ENCODE measurements around the gene MUS81. TPM values are rescaled to one million over a fixed set of nuclear protein-coding genes. Genes with fewer than 3 reads are reported as not detected.
"Not testable (repeated sequence)": the region's sequence is repeated elsewhere in the genome, so short reads cannot be mapped to it uniquely, and the experiment has no call there.

MUS81 gene
- total RNA-seq, 1 donor from 2014 or later = 36.8 TPM

GRCh38 chr11:65822776-65823528, 37.3 kb upstream of the MUS81 start:
- Histone ChIP-seq H3K4me1 (no peaks in the 10 kb centered on the region), H3K9ac (no peak overlapping the region), H3K4me3 (no peak overlapping the region), H3K36me3 (no peaks in the 10 kb centered on the region), H3F3A (ENCODE audit: low read depth) (no peaks in the 10 kb centered on the region), H3K27ac (no peak overlapping the region), H4K20me1 (ENCODE audit: low read depth) (no peaks in the 10 kb centered on the region), H3K4me2 (no peak overlapping the region), H3K79me2 (ENCODE audit: low read depth) (no peaks in the 10 kb centered on the region), H3K9me3 (ENCODE audit: low read depth) (no peaks in the 10 kb centered on the region), H3K27me3 (no peaks in the 10 kb centered on the region), H2AFZ (replicated peaks) (no peak overlapping the region)
- TF ChIP-seq EZH2 (IDR thresholded peaks at IDR 0.05) (no peak), EZH2phosphoT487 (IDR thresholded peaks at IDR 0.05) (no peak)
- TF ChIP-seq, protein P1, sequence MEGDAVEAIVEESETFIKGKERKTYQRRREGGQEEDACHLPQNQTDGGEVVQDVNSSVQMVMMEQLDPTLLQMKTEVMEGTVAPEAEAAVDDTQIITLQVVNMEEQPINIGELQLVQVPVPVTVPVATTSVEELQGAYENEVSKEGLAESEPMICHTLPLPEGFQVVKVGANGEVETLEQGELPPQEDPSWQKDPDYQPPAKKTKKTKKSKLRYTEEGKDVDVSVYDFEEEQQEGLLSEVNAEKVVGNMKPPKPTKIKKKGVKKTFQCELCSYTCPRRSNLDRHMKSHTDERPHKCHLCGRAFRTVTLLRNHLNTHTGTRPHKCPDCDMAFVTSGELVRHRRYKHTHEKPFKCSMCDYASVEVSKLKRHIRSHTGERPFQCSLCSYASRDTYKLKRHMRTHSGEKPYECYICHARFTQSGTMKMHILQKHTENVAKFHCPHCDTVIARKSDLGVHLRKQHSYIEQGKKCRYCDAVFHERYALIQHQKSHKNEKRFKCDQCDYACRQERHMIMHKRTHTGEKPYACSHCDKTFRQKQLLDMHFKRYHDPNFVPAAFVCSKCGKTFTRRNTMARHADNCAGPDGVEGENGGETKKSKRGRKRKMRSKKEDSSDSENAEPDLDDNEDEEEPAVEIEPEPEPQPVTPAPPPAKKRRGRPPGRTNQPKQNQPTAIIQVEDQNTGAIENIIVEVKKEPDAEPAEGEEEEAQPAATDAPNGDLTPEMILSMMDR (IDR thresholded peaks at IDR 0.05) = no peak
- Mint-ChIP-seq H3K4me1 (peaks cover 3% of the 10 kb centered on the region), H3K36me3 (no peaks in the 10 kb centered on the region), H3K27me3 (ENCODE audit: insufficient read depth, low read depth) (peaks cover 6% of the 10 kb centered on the region), H3K27ac (no peak overlapping the region), H3K9me3 (no peaks in the 10 kb centered on the region), H3K4me3 (no peak overlapping the region)
- no peak for DNase-seq (ENCODE audit: low spot score)

GRCh38 chr11:65826984-65827735, 33.1 kb upstream of the MUS81 start:
- Mint-ChIP-seq H3K27me3 (ENCODE audit: insufficient read depth, low read depth) (peaks cover 11% of the 10 kb centered on the region), H3K27ac (no peak overlapping the region), H3K4me3 (no peak overlapping the region), H3K9me3 (no peaks in the 10 kb centered on the region), H3K36me3 (no peaks in the 10 kb centered on the region), H3K4me1 (peaks cover 2% of the 10 kb centered on the region)
- no peak overlapping the region for H2AFZ ChIP-seq (replicated peaks)
- no peaks in the 10 kb centered on the region for H3K4me1 ChIP-seq
- no peak for DNase-seq (ENCODE audit: low spot score)
- no peaks in the 10 kb centered on the region for H3K9me3 ChIP-seq (ENCODE audit: low read depth)
- TF ChIP-seq EZH2 (IDR thresholded peaks at IDR 0.05) (no peak), EZH2phosphoT487 (IDR thresholded peaks at IDR 0.05) (no peak)
- TF ChIP-seq, protein P1 (IDR thresholded peaks at IDR 0.05) = no peak
- H3K27me3 ChIP-seq = peaks cover 9% of the 10 kb centered on the region
- H3F3A ChIP-seq (ENCODE audit: low read depth) = peaks cover 10% of the 10 kb centered on the region
- no peaks in the 10 kb centered on the region for H3K36me3 ChIP-seq
- H3K27ac ChIP-seq = no peak overlapping the region
- no peak overlapping the region for H3K4me3 ChIP-seq
- H3K79me2 ChIP-seq (ENCODE audit: low read depth) = no peaks in the 10 kb centered on the region
- H3K9ac ChIP-seq = no peak overlapping the region
- no peak overlapping the region for H3K4me2 ChIP-seq
- H4K20me1 ChIP-seq (ENCODE audit: low read depth) = no peaks in the 10 kb centered on the region

- Histone ChIP-seq H3K4me1 (peaks cover 9% of the 10 kb centered on the region), H4K20me1 (ENCODE audit: low read depth) (no peaks in the 10 kb centered on the region), H2AFZ (replicated peaks) (no peak overlapping the region), H3K27ac (no peak overlapping the region), H3K4me2 (no peak overlapping the region), H3K9ac (no peak overlapping the region), H3F3A (ENCODE audit: low read depth) (peaks cover 16% of the 10 kb centered on the region), H3K79me2 (ENCODE audit: low read depth) (peaks cover 3% of the 10 kb centered on the region), H3K27me3 (peaks cover 18% of the 10 kb centered on the region), H3K4me3 (no peak overlapping the region), H3K9me3 (ENCODE audit: low read depth) (no peaks in the 10 kb centered on the region), H3K36me3 (no peaks in the 10 kb centered on the region)
- H3K36me3 Mint-ChIP-seq = no peaks in the 10 kb centered on the region
- TF ChIP-seq, protein P1 (IDR thresholded peaks at IDR 0.05) = no peak
- no peak for TF ChIP-seq EZH2phosphoT487 (IDR thresholded peaks at IDR 0.05)
- no peak for TF ChIP-seq EZH2 (IDR thresholded peaks at IDR 0.05)
- no peaks in the 10 kb centered on the region for H3K9me3 Mint-ChIP-seq
- H3K4me1 Mint-ChIP-seq = peaks cover 8% of the 10 kb centered on the region
- H3K27me3 Mint-ChIP-seq (ENCODE audit: insufficient read depth, low read depth) = peaks cover 15% of the 10 kb centered on the region
- DNase-seq (ENCODE audit: low spot score) = no peak
- H3K27ac Mint-ChIP-seq = no peak overlapping the region
- no peak overlapping the region for H3K4me3 Mint-ChIP-seq
These were observed 30.8 kb upstream of the MUS81 start for GRCh38 chr11:65829459-65829858.

GRCh38 chr11:65832231-65832630, 28.0 kb upstream of the MUS81 start:
- H3K9me3 Mint-ChIP-seq; H3K4me1 ChIP-seq; H3K27ac Mint-ChIP-seq; H3K36me3 ChIP-seq; H4K20me1 ChIP-seq (ENCODE audit: low read depth); H3K79me2 ChIP-seq (ENCODE audit: low read depth); H3K36me3 Mint-ChIP-seq; H3K4me1 Mint-ChIP-seq; H3K4me2 ChIP-seq; H2AFZ ChIP-seq (replicated peaks); H3K4me3 ChIP-seq; H3K27ac ChIP-seq; DNase-seq (ENCODE audit: low spot score); H3K9ac ChIP-seq; H3K9me3 ChIP-seq (ENCODE audit: low read depth): not testable (repeated sequence)
- H3K4me3 Mint-ChIP-seq = peak overlapping the region; percentile 25
- Histone ChIP-seq H3K27me3 (peaks cover 18% of the 10 kb centered on the region), H3F3A (ENCODE audit: low read depth) (peaks cover 31% of the 10 kb centered on the region)
- H3K27me3 Mint-ChIP-seq (ENCODE audit: insufficient read depth, low read depth) = peaks cover 13% of the 10 kb centered on the region
